Fibroblast of skin of scalp (primary cell): ENCODE results near the gene CA4. TPM values are rescaled to one million over a fixed set of nuclear protein-coding genes. Genes with fewer than 3 reads are reported as not detected.
"Not testable (repeated sequence)": the region's sequence is repeated elsewhere in the genome, so short reads cannot be mapped to it uniquely, and the experiment has no call there.

Experiments
- DNase-seq: peaks from one replicate; pipeline ENCODE4 v3.0.0-alpha.2; 2013
- polyA plus RNA-seq, 2 experiments: library from polyadenylated mRNA; unstranded; fragments of 120-200 nt; gene quantifications; one replicate each; pipeline ENCODE4 v1.2.1, GENCODE V29; 2013; ENCODE audit not compliant: insufficient read length in 2 of 2

The CA4 gene
- not detected for polyA plus RNA-seq (2013, experiment 1 of 2; ENCODE audit: insufficient read length)
- 0.69 TPM for polyA plus RNA-seq (2013, experiment 2 of 2; ENCODE audit: insufficient read length)

DNA sequence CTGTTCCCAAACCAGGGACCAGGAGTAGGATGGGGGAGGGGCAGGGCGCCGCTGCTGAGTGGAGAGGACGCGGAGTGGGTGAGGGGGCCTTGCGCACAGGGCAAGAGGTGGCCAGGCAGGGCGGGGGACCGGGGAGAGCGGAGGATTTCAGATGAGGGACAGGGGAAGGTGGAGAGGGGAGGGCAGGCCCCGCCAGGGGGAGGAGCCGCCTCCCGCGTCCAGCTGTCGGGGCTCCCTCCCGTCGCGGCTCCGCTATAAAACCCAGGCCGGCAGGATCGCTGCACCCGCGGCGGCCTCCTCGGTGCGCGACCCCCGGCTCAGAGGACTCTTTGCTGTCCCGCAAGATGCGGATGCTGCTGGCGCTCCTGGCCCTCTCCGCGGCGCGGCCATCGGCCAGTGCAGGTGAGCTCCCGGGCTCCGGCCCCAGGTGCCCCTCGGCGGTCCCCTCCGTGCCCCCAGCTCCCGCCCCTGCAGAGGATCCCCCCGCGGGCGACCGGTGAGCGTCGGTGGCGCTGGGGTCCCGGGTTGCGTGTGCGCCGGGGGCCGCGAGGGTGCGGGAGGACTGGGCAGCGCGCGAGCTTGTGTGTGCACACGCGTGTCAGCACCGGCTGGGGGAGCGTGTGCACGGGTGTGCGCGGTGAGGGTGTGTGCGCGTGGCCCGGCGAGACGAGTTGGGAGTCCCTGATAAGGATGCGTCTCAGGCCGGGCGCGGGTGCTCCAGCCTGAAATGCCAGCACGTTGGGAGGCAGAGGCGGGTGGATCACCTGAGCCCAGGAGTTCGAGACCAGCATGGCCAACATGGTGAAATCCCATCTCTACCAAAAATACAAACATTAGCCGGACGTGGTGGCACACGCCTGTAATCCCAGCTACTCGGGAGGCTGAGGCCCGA lies at the start of gene CA4:
Gene CA4, plus strand, starts transcription at position 283 of the 892 bp plus-strand sequence. Its CDS starts 62 bp downstream, at position 345.
- DNase-seq: no peak

DNA sequence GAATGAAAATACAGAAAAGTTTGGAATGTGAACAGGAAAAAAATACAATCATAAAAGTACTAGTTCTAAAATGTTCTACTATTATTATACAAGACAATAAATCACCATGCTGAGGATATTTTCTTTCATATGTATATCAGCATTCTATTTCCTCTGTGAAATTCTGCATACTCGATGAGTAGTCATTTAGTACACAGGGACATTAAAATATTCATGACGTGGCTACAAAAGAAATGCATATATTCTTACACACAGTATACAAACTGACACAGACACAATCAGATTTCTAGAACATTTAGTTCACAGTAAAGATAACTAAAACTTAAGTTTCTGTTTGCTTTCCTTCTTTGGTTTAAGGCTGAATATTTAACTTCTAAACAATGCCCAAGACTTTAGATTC lies 49.2 kb upstream of the CA4 start:
- not testable (repeated sequence) for DNase-seq

DNA sequence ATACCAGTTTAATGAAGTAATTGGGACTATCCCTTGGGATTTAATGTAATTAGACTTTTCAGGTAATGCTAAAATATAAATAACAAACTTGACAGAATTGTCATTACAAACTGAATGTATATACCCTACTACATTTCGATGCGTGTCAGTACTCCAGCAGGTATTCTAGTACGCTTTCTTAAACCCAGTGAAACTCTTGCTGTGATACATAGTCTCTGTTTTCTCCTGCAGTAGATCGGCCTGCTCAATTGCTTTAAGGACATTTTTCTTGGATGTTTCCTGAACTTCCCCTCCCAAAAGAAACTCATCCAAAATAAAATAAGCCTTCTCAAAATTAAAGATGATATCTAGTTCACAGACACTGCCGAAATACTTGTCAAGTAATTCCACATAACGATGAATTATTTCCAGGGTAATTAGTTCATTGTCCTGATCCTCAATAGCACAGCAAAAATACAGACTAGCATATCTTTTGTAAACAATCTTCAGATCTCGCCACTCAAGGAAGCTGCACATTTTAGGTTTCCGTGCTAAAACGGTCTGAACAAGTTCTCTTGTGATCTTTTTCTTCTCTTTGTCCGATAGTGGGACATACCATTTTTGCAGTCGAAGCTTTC lies 47.6 kb upstream of the CA4 start:
- DNase-seq: not testable (repeated sequence)

DNA sequence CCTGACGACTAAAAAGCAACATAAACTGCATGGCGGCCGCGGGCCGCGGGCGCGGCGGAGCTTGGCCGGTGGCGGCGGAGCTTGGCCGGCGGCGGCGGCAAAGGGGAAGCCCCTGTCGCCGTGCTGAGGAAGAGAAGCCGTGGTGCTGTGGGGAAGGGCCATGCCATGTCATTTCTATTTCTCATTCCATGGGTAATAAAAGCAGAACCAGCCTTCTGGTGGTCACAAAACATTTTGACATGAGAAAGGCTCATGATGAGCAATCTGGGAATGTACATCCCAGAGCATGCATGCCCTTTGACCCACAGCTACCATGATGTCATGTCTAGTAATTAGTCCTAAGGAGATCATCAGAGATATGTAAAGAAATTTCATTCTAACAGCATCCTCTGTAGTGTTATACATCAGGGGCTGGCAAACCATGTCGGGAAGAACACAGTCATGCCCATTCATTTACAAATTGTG lies 47.1 kb upstream of the CA4 start:
- peak; percentile 73 for DNase-seq

DNA sequence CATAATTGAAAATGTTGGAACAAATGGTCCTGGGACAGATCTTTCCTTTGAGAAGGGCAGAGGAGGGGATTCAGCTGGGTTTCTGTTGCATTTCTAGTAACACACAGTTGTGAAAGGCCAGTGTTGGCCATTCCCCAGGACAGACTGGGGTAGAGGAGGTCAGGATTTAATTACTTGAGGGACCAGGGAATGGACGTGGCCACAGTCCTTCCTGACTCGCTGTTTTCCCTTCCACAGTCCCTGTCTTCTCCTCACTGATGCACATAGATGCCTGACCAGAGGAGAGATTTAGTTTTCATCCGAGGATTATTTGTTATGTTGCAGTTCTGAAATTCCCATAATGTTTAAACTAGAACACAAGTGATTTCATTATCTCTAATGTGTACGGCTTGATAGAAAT lies 45.8 kb upstream of the CA4 start:
- no peak for DNase-seq

DNA sequence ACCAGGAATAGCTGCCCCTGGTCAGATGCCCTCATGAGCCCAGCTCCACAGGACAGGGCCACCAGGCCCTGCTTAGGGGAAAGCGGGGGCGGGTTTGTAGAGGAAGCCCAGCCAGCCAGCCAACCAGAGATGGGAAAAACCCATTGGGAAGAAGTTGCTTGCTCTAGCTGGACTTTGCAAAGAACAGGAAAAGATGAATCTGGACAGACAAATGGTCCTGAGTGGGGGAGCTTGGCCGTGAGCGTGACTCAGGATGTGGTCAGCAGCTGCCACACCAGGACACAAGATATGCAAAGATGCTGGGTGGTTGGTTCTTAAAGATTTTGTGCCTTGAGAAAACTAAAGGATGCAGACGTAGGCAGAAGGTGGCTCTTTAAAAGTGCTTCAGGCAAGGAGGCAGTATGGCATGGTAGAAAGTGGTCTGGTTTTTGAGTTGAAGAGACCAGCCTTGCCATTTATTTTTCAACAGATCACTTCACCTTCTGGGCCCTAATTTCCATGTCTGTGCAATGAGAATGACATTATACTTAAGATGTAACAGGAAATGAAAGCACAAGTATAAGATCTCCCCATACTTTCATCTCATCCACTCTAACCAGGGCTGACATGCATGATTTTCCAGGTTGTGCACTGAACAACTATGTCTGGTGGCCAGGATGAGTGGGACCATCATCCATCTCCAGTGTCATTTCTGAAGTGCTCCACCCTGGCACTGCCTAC lies 43.3 kb upstream of the CA4 start:
- no peak for DNase-seq

DNA sequence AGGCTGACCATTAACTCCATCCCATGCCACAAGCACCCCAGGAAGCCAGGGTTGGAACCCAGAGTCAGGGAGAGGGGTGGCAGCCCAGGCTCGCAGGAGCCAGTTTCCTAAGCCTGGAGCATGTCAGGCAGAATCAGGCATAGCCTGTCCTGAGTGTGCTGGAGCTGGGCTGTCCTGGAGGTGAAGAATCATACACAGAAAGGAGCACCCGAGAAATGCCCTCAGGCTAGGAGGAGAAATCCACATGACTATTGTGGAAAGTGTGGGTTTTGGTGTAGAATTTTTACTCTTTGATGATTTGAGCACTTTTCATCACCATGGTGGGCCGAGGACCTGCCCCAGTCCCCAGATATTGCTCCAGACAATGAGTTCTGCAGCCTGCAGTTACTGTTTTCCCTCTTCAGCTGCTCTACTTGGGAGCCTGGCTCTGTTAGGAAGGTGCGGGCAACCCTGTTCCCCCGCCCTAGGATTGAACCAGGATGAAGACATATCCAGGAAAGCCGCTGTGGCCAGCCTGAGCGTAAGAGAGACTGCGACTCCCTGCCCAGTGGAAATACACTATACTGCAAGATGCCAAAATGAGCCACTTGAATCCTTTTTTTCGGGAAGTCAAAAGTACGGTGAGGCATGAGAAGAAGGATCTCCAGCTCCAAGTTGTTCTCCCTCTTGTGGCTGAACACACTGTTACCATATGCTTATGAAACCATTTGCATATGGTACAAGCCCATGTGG lies 42.1 kb upstream of the CA4 start:
- peak; percentile 71 for DNase-seq

DNA sequence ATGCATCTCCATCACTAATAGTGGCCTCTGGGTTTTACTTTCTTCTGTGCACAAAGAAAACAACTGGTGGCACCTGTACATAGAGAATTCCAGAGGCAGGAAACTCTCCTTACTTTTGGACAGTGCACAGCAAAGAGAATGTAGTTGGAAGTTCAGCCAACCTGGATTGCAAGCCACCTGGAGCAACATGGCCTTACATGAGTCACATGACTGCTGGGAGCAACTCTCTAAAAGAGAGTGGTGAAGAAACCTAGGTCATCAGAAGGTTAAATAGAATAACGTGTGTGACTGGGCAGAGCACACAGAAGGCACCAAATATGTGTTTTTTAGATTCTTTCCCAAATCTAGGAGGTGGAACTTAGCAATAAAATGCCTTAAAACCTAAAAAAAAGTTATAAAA lies 41.5 kb upstream of the CA4 start:
- DNase-seq: not testable (repeated sequence)

DNA sequence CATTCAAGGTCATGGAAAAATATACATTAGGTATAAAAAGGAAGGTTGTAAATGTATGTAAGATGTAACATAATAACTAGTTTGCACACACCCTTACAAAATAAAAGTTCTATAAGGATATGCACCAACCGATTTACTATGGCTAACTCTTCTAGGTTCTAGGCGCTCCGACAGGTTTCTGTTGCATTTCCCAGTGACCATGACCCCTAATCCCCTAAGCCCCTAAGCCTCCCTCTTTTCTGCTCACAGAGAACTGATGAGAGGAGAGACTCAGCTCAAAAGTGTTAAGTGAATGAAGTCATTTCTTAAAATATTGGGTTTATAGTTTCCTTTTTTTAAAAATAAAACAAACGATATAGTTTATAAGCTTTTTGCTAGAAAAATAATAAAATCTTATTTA lies 41.1 kb upstream of the CA4 start:
- DNase-seq: no peak

DNA sequence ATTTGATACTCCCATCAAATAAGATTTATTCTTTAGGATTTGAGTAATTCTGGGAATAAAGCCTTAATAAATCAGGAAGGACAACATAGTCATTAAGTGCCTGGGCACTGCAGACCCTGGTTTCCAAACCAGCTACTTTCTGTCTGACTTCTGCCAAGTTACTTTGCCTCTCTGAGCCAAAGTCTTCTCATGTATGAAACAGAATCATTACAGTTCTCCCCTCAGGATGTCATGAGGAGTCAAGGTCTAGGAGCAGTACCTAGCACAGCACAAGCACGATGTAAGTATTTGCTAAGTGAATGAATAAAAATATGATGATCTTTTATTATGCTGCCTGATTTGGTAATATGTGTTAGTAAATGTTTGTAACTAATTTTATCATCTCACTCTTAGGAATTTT lies 40.6 kb upstream of the CA4 start:
- no peak for DNase-seq

DNA sequence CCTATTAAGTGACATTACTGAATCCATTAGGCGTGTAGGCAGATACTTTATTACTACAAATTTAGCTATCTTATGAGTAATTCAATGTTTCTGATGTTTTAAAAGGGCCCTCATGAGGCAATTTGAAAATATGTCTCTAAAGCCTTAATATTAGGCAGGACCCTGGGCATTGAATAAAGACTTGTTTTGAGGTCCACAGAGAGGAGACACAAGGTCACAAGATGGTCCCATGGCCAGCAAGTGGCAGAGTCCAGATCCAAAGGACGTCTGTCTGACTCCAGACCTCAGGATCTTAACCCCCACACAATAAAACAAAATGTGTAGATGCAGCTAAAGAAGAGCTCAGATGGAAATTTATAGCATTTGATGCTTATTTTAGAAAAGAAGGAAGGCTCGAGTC lies 39.2 kb upstream of the CA4 start:
- DNase-seq: no peak

DNA sequence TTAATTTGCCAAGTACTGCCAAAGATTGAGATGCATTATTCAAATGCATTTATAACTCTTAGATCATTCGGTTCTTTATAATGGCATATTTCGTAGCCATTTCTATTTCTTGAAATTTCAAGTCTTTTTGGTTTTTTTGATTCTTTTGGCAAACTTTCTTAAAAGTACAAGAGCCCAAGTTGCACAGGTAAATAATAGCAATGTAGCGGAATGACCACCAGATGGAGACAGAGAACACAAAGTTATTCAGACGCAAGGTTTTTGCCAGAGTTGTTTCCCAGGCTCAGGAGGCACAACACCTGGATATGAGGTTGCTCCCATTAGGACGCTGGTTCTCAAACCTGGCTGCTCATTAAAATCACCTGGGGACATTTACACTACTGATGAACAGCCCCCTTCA lies 38.1 kb upstream of the CA4 start:
- DNase-seq: not testable (repeated sequence)

DNA sequence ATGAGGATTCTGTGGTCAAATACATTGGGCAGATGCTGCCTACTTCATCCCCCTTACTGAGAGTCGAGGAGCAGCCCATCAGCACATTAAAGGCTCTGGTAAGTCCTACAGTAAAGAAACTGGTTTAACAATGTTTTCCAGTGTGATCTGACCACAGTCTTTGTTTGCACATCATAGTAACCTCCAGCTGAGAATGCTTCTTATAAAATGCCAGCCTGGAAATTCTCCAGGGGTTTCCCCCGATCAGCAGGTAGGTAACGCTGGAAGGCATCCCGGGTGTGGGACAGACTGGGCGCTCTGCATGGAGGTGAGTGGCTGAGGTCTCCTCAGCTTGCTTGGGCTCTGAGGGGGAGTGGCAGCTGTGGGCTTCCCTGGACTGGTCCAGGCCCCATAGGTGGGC lies 34.4 kb upstream of the CA4 start:
- DNase-seq: not testable (repeated sequence)

DNA sequence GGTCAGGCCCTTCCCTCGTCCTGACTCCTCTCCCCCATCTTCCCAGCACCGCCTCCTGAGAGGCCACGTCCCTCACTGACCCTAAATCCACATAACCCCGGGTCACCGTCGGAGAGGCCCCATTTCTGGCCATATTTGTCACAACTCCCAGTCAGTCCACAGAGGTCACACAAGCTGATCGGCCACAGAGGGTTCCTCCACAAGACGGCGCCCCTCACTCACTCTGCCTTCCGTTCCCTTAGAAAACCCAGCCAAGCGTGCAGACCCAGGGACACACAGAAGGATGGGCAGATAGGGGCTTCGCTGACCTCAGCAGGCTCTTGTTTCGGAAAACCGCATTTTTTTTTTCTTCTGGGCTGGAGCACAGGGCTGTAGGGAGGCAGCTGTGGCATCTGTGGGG lies 33.6 kb upstream of the CA4 start:
- DNase-seq: not testable (repeated sequence)

DNA sequence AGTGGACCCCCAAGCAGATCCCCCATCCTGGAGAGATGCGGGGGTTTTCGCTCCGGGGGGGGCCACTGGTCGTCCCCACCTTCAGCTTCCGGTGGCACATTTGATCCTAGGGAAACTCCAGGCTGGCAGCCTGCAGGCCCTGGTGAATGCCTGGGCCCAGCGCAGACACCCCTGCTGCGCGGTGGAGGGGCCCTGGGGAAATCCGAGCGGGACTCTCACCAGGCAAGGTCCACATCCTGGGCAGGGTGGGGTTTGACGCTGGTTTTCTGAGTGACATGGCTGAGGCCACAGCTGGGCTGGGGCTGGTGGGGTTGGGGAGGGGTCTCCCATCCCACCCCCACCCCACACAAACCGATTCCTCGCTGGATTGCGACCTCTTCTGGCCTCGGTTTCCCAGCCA lies 30.6 kb upstream of the CA4 start:
- not testable (repeated sequence) for DNase-seq

DNA sequence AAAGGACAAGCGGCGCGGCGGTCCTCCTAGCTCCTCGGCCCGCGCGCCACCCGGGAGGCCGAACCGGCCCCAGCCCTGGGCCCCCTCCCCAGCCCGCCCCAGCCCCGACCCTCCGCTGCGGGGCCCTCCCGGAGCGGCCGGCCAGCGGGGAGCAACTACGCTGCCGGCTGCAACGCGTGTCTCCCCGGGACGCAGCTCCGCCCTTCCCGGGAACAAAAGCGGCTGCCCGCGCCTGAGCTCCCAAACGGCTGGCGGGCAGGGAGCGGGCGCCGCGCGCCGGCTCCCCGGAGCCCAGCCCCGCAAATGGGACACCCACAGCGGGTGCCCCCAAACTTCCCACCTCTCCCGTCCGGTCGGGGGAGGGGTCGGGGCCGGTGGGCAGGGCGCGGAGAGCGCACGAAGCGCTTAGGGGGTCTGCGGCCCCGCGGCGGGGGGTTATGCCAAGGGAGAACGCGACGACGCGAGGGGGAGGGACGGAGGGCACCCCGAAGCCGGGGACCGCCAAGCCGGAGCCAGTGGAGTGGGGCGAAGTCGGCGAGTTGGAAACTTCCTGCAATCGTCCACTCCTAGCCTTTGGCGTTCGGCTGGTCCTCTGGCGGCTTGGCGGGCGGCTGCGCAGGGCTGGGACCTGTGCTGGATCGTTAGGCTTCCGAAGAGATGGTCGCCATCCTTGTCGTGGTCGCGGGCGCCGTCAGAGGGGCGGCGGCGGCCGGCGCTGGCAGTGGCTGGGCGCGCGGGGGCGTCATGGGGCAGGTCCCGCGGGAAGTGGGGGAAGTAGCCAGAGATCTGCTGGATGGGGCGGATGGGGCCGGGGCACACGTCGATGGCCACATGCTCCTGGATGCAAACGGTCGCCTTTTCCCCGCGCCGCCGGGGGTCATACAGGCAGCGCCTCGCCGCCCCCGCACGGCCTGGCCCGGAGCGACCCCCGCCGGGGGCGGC lies 29.7 kb upstream of the CA4 start:
- DNase-seq: not testable (repeated sequence)

DNA sequence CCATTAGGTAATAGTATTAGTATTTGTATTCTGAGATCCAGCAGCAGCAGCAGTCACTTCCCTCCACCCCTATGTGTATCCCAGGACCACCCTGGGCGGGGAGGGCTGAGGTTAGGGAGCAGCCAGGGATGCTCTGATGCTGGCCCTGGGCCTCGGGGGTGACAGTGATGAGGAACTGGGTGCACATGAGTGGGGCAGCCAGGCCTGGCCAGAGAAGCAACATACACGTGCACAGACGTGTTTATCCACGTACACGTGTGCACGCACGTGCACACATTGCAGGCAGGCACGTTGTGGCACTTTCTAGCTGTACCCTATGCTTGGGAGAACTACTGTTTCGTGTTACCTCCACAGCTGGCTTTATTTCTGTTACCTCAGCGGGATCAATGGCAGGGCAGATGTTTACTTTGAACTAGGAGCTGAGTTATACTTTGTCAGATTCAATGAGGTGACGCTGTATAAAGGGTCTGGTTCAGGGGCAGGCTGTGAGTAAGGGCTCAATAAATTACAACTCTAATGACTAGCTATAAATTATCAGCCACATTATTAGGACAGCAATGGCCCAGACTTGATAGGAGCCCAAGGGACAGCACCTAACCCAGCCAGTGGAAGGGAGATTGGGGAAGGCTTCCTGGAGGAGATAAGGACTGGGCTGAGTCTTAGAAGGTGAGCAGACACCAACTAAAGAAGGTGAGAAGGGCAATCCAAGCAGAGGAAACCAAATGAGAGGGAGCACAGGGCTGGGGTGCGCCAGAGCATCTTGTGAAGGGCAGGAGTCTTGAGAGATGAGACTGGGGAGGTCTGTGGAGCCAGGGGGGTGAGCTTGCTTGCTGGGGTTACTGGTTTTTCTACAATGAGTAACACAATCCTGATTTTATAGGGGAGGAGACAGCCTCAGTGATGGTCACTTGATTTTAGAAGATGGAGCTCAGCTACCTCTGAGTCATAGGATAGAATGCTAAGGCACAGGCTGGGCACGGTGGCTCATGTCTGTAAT lies 22.4 kb upstream of the CA4 start:
- no peak for DNase-seq

DNA sequence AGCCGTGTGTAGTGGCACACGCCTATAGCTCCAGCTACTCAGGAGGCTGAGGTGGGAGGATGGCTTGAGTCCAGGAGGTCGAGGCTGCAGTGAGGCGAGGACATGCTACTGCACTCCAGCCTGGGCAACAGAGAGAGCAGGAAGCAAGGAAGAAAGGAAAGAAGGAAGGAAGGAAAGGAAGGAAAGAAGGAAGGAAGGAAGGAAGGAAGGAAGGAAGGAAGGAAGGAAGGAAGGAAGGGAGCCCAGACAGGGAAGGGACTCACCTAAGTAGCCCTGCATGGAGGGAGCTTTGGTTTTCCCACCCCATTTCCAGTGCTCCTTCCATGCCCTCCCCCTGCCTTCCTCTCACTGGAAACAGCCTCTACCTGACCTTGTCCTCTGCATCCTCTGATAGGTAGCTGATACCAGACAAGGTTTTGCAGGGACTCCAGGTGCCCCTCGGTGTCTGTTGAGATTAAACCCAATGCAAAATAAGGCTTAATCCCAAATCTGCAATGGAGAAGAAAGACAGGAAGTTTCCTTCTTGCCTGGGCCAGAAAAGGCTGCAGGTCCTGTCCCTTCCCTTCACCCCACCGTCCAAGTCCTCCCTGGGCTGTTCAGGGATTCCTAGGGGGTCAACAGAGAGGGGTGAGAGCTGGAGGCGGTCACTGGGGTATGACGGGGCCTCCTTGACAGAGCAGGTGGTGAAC lies 21.5 kb upstream of the CA4 start:
- no peak for DNase-seq

DNA sequence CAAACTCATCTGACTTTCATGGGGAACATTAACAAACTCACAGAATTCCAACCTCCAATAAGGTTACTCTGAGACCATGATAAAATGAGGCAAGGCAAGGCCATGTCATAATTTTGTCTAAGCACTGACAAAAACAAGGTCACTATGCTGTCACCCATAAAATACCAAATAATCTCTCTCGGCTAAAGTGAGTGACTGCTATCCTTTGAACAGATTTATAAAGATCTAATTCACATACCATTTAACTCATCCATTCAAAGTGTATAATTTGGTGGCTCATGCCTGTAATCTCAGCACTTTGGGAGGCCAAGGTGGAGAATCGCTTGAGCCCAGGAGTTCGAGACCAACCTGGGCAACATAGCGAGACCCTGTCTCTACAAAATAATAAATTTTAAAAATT lies 20.6 kb upstream of the CA4 start:
- no peak for DNase-seq
